Brain microvascular endothelial cell (primary cell): ENCODE measurements around the gene SDHAF3.

ENCODE experiments used
- DNase-seq: peaks from one replicate; pipeline ENCODE4 v3.0.0-alpha.2; 2020
- H3K27ac ChIP-seq: fragments of 250-450 bp; sonication (Bioruptor Pico); 2 replicates; pipeline ENCODE4 v1.5.1; 2020; ENCODE audit warnings: mild to moderate bottlenecking, moderate library complexity
- H3K27me3 ChIP-seq: fragments of 250-450 bp; sonication (Bioruptor Pico); replicated peaks from 2 replicates; pipeline ENCODE4 v1.5.1; 2020; ENCODE audit warnings: mild to moderate bottlenecking
- H3K36me3 ChIP-seq: fragments of 250-450 bp; sonication (Bioruptor Pico); replicated peaks from 2 replicates; pipeline ENCODE4 v1.5.1; 2020; ENCODE audit warnings: mild to moderate bottlenecking
- H3K4me3 ChIP-seq: 2 replicates; pipeline ENCODE4 v1.5.1; 2011; ENCODE audit warnings: low read depth, mild to moderate bottlenecking, control low read depth, low read length, moderate library complexity
- CTCF ChIP-seq: IDR thresholded peaks from 2 replicates; pipeline ENCODE4 v1.5.1; 2011; ENCODE audit warnings: low read depth, mild to moderate bottlenecking, moderate library complexity, low read length, control low read depth, inconsistent platforms; ENCODE audit errors: missing control alignments
- in situ Hi-C: cut with HindIII; loops from 2 replicates; pipeline ENCODE4 v1.10.0; 2017; ENCODE audit warnings: low sequenced_read_pairs, low pct_ligation_motif_present

SDHAF3 gene

DNA sequence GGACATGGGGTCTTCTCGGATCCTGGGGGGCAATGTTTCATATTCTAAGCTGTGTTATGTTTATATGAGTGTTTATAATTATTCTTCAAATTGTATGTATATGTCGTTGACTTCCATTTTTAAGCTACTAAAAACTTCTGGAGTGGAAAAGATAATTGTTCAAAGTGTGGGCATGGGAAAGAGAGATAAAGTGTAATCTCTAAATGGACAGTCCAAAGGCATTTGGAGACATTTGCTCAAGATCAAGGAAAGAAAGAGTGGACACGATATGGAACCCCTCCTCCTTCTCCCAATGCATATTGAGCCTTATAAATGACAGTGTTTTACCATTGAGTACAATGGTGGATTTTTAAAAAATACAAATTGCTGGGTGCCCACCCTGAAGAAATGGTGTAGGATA is 81.1 kb downstream of the SDHAF3 start:
- no peak for DNase-seq
- Histone ChIP-seq H3K4me3 (no peak overlapping the region), H3K27ac (no peak overlapping the region), H3K27me3 (no peaks in the 10 kb centered on the region), H3K36me3 (no peaks in the 10 kb centered on the region)
- TF ChIP-seq CTCF = no peak
- in situ Hi-C loops = no loop called here

- Histone ChIP-seq H3K36me3 (no peaks in the 10 kb centered on the region), H3K27me3 (no peaks in the 10 kb centered on the region), H3K27ac (no peak overlapping the region), H3K4me3 (no peak overlapping the region)
- in situ Hi-C loops = no loop called here
- no peak for TF ChIP-seq CTCF
- DNase-seq = no peak
Observed at GRCh38 chr7:97200018-97200417, 82.5 kb downstream of the SDHAF3 start.

DNA sequence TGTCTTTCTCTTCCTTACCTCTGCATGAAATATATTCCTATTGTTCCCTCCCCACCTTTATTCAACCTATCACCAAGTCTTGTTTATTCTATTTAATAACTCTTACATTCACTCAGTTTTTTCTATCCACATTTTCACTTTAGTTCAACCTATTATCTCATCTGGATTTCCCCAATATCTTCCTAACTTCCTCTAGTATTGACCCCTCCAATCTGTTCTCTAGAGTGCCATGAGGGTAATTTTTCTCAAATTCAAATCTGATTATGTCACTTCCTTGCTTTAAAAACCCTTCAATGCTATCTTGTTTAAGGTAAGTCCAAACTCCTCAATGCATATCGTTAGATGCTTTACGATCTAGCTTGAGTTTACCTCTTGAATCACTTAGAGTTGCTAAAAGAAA is 86.5 kb downstream of the SDHAF3 start:
- in situ Hi-C loops = no loop called here
- Histone ChIP-seq H3K36me3 (no peaks in the 10 kb centered on the region), H3K27me3 (no peaks in the 10 kb centered on the region)

GRCh38 chr7:97204821-97205220 is 87.3 kb downstream of the SDHAF3 start:
- Histone ChIP-seq H3K36me3 (no peaks in the 10 kb centered on the region), H3K27ac (no peak overlapping the region), H3K4me3 (no peak overlapping the region), H3K27me3 (no peaks in the 10 kb centered on the region)
- no peak for DNase-seq
- in situ Hi-C loops = no loop called here
- no peak for TF ChIP-seq CTCF

More for the DNA sequence above, 86.5 kb downstream of the SDHAF3 start:
- no peak for TF ChIP-seq CTCF
- Histone ChIP-seq H3K27ac (no peak overlapping the region), H3K4me3 (no peak overlapping the region)
- DNase-seq = no peak

- in situ Hi-C loops = no loop called here
- Histone ChIP-seq H3K27me3 (no peaks in the 10 kb centered on the region), H3K27ac (no peak overlapping the region), H3K4me3 (no peak overlapping the region), H3K36me3 (no peaks in the 10 kb centered on the region)
- no peak for TF ChIP-seq CTCF
- DNase-seq = no peak
Observed at GRCh38 chr7:97215556-97215955, 98.1 kb downstream of the SDHAF3 start.

DNA sequence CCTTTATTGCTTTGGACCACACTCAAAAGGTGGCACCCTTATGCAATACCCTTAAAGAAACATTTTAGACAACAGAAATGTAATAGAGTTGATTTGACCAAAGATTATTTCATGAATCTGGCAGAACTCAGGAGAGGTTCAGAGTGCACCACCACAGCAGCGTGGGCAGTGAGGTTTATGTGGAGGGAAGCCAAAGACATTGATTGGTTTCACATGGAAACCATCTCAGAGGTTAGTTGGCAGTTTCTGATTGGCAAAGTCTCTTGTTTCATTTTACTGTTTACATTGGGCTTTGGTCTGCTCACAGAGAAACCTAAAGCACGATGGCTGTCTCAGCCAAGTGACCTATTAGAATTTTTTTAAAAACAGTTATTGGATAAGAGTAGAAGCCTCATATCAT is 101.3 kb downstream of the SDHAF3 start:
- TF ChIP-seq CTCF = no peak
- in situ Hi-C loops = no loop called here
- Histone ChIP-seq H3K27me3 (no peaks in the 10 kb centered on the region), H3K27ac (no peak overlapping the region), H3K36me3 (no peaks in the 10 kb centered on the region), H3K4me3 (no peak overlapping the region)
- DNase-seq = no peak
